CD8-positive, alpha-beta memory T cell (primary cell): Measurements from ENCODE around the gene KCNAB1. TPM values are rescaled to one million over a fixed set of nuclear protein-coding genes. Genes with fewer than 3 reads are reported as not detected.

Source experiments
- CTCF ChIA-PET: fragments of 350-600 bp; sonication (Branson Sonifier 250); formaldehyde crosslinking; loops from one replicate; lab custom pipeline; 2021; ENCODE audit warnings: antibody characterized with exemption; lab: Charles Lee
- POLR2A ChIA-PET: fragments of 350-600 bp; sonication (Branson Sonifier 250); formaldehyde crosslinking; loops from one replicate; lab custom pipeline; 2021; ENCODE audit warnings: antibody characterized with exemption; lab: Charles Lee
- DNase-seq, 5 donors: peaks; one replicate each; pipeline versions ENCODE4 v3.0.0 to v3.0.0-alpha.2; 2020 to 2022; ENCODE audit warnings: mixed read lengths in 1 of 5
- H3K27ac ChIP-seq: one replicate; pipeline ENCODE4 v1.7.0; 2013; ENCODE audit warnings: low read depth, mild to moderate bottlenecking, low read length, moderate library complexity
- H3K27me3 ChIP-seq: 2 replicates; pipeline ENCODE4 v1.7.0; 2013; ENCODE audit warnings: low read length, mild to moderate bottlenecking; ENCODE audit not compliant: insufficient read depth, poor library complexity, severe bottlenecking
- H3K36me3 ChIP-seq: 2 replicates; pipeline ENCODE4 v1.7.0; 2013; ENCODE audit warnings: mild to moderate bottlenecking, low read length, moderate library complexity; ENCODE audit not compliant: insufficient read depth
- H3K4me1 ChIP-seq: 2 replicates; pipeline ENCODE4 v1.7.0; 2013; ENCODE audit warnings: mild to moderate bottlenecking, low read length, moderate library complexity; ENCODE audit not compliant: insufficient read depth
- H3K4me3 ChIP-seq: 2 replicates; pipeline ENCODE4 v1.7.0; 2013; ENCODE audit warnings: mild to moderate bottlenecking, low read length
- H3K9me3 ChIP-seq: 2 replicates; pipeline ENCODE4 v1.7.0; 2013; ENCODE audit warnings: mild to moderate bottlenecking, low read length
- H3K27ac Mint-ChIP-seq, 8 donors: one replicate each; pipeline ENCODE4 v1.8.0; 2020 to 2021; ENCODE audit warnings: mixed read lengths in 8 of 8, mild to moderate bottlenecking in 6 of 8, inconsistent platforms in 3 of 8, moderate library complexity in 3 of 8
- H3K27me3 Mint-ChIP-seq, 2 donors: one replicate each; pipeline ENCODE4 v1.8.0; 2020 to 2021; ENCODE audit warnings: mixed read lengths in 2 of 2, mild to moderate bottlenecking in 1 of 2, moderate library complexity in 1 of 2
- H3K36me3 Mint-ChIP-seq, 3 donors: one replicate each; pipeline ENCODE4 v1.8.0; 2020 to 2021; ENCODE audit warnings: mixed read lengths in 3 of 3, inconsistent platforms in 1 of 3, mild to moderate bottlenecking in 1 of 3
- H3K4me1 Mint-ChIP-seq, 3 donors: one replicate each; pipeline ENCODE4 v1.8.0; 2020 to 2021; ENCODE audit warnings: mixed read lengths in 3 of 3, inconsistent platforms in 1 of 3, mild to moderate bottlenecking in 1 of 3
- H3K4me3 Mint-ChIP-seq, 7 donors: one replicate each; pipeline ENCODE4 v1.8.0; 2020 to 2021; ENCODE audit warnings: mixed read lengths in 7 of 7, mild to moderate bottlenecking in 6 of 7, moderate library complexity in 4 of 7, inconsistent platforms in 2 of 7
- H3K9me3 Mint-ChIP-seq, 5 donors: one replicate each; pipeline ENCODE4 v1.8.0; 2020 to 2022; ENCODE audit warnings: mixed read lengths in 5 of 5, mild to moderate bottlenecking in 3 of 5, moderate library complexity in 2 of 5, inconsistent platforms in 1 of 5
- polyA plus RNA-seq: library from polyadenylated mRNA; unstranded; fragments of 300-500 nt; fragmentation: Illumina TruSeq; gene quantifications from one replicate; pipeline ENCODE4 v1.2.3, GENCODE V29; 2021
- total RNA-seq, 2 experiments: library from RNA; stranded (reverse); gene quantifications; one replicate each; pipeline ENCODE4 v1.2.3, GENCODE V29; 2021

Gene KCNAB1
- total and polyA plus RNA-seq, 3 experiments from 2014 or later, result 0.32 TPM; not detected in 2

- Histone ChIP-seq H3K4me3 (no peak overlapping the region), H3K9me3 (no peaks in the 10 kb centered on the region), H3K27me3 (no peaks in the 10 kb centered on the region), H3K36me3 (no peaks in the 10 kb centered on the region), H3K27ac (no peak overlapping the region), H3K4me1 (no peaks in the 10 kb centered on the region)
- H3K27ac Mint-ChIP-seq, result no peak overlapping the region
- ChIA-PET POLR2A (no interaction called here), CTCF (no interaction called here)
- H3K9me3 Mint-ChIP-seq, result no peaks in the 10 kb centered on the region
- no peaks in the 10 kb centered on the region for H3K4me1 Mint-ChIP-seq
- DNase-seq, result no peak
- no peak overlapping the region for H3K4me3 Mint-ChIP-seq
- H3K36me3 Mint-ChIP-seq, result no peaks in the 10 kb centered on the region
- peaks cover 10 to 24% of the 10 kb centered on the region in 2 donors for H3K27me3 Mint-ChIP-seq
Measured at GRCh38 chr3:156332304-156332703, 211.9 kb downstream of the KCNAB1 start.

GRCh38 chr3:156334841-156335545 lies 214.6 kb downstream of the KCNAB1 start:
- peaks cover 0 to 2% (median 0%) of the 10 kb centered on the region in 5 donors for H3K9me3 Mint-ChIP-seq
- H3K27ac Mint-ChIP-seq, result no peak overlapping the region
- Histone ChIP-seq H3K4me1 (no peaks in the 10 kb centered on the region), H3K27me3 (no peaks in the 10 kb centered on the region), H3K36me3 (no peaks in the 10 kb centered on the region), H3K4me3 (no peak overlapping the region), H3K9me3 (no peaks in the 10 kb centered on the region), H3K27ac (no peak overlapping the region)
- H3K36me3 Mint-ChIP-seq, result no peaks in the 10 kb centered on the region
- H3K4me1 Mint-ChIP-seq, result no peaks in the 10 kb centered on the region
- no peak overlapping the region for H3K4me3 Mint-ChIP-seq
- ChIA-PET CTCF (no interaction called here), POLR2A (no interaction called here)
- DNase-seq, result no peak
- H3K27me3 Mint-ChIP-seq, result peaks cover 2 to 31% of the 10 kb centered on the region in 2 donors

- no peaks in the 10 kb centered on the region for H3K4me1 Mint-ChIP-seq
- H3K4me1 ChIP-seq, result no peaks in the 10 kb centered on the region
- no peak overlapping the region for H3K27ac ChIP-seq
- no peaks in the 10 kb centered on the region for H3K9me3 ChIP-seq
- ChIA-PET POLR2A (no interaction called here), CTCF (no interaction called here)
- H3K4me3 ChIP-seq, result no peak overlapping the region
- H3K27me3 ChIP-seq, result no peaks in the 10 kb centered on the region
- H3K36me3 Mint-ChIP-seq, result no peaks in the 10 kb centered on the region
- DNase-seq, result no peak
- peaks cover 0 to 2% (median 0%) of the 10 kb centered on the region in 5 donors for H3K9me3 Mint-ChIP-seq
- no peak overlapping the region for H3K27ac Mint-ChIP-seq
- no peaks in the 10 kb centered on the region for H3K36me3 ChIP-seq
- H3K27me3 Mint-ChIP-seq, result peaks cover 8 to 47% of the 10 kb centered on the region in 2 donors
- no peak overlapping the region for H3K4me3 Mint-ChIP-seq
Measured at GRCh38 chr3:156339491-156339890, 219.1 kb downstream of the KCNAB1 start.

GRCh38 chr3:156341332-156341731 lies 221.0 kb downstream of the KCNAB1 start:
- no peak for DNase-seq
- H3K9me3 Mint-ChIP-seq, result peaks cover 0 to 2% (median 0%) of the 10 kb centered on the region in 5 donors
- no peaks in the 10 kb centered on the region for H3K36me3 ChIP-seq
- CTCF ChIA-PET, result no interaction called here
- H3K9me3 ChIP-seq, result no peaks in the 10 kb centered on the region
- H3K27me3 Mint-ChIP-seq, result peaks cover 6 to 46% of the 10 kb centered on the region in 2 donors
- H3K4me1 ChIP-seq, result no peaks in the 10 kb centered on the region
- no peaks in the 10 kb centered on the region for H3K36me3 Mint-ChIP-seq
- no peak overlapping the region for H3K4me3 ChIP-seq
- H3K27me3 ChIP-seq, result no peaks in the 10 kb centered on the region
- POLR2A ChIA-PET, result no interaction called here
- no peak overlapping the region for H3K27ac ChIP-seq
- no peak overlapping the region for H3K4me3 Mint-ChIP-seq
- no peak overlapping the region for H3K27ac Mint-ChIP-seq
- no peaks in the 10 kb centered on the region for H3K4me1 Mint-ChIP-seq

GRCh38 chr3:156341831-156342416 lies 221.5 kb downstream of the KCNAB1 start:
- Mint-ChIP-seq H3K4me1 (no peaks in the 10 kb centered on the region), H3K4me3 (no peak overlapping the region), H3K27me3 (peaks cover 6 to 46% of the 10 kb centered on the region in 2 donors), H3K27ac (no peak overlapping the region), H3K9me3 (peaks cover 0 to 2% (median 0%) of the 10 kb centered on the region in 5 donors), H3K36me3 (no peaks in the 10 kb centered on the region)
- DNase-seq, result no peak
- H3K4me1 ChIP-seq, result no peaks in the 10 kb centered on the region
- H3K27ac ChIP-seq, result no peak overlapping the region
- no peaks in the 10 kb centered on the region for H3K27me3 ChIP-seq
- no peaks in the 10 kb centered on the region for H3K9me3 ChIP-seq
- ChIA-PET CTCF (no interaction called here), POLR2A (no interaction called here)
- H3K36me3 ChIP-seq, result no peaks in the 10 kb centered on the region
- H3K4me3 ChIP-seq, result no peak overlapping the region

- ChIA-PET CTCF (no interaction called here), POLR2A (no interaction called here)
- peaks cover 0 to 2% (median 0%) of the 10 kb centered on the region in 5 donors for H3K9me3 Mint-ChIP-seq
- H3K27me3 ChIP-seq, result no peaks in the 10 kb centered on the region
- no peaks in the 10 kb centered on the region for H3K9me3 ChIP-seq
- H3K36me3 ChIP-seq, result no peaks in the 10 kb centered on the region
- no peak overlapping the region for H3K27ac ChIP-seq
- H3K4me3 ChIP-seq, result no peak overlapping the region
- H3K4me3 Mint-ChIP-seq, result no peak overlapping the region
- no peak overlapping the region for H3K27ac Mint-ChIP-seq
- no peaks in the 10 kb centered on the region for H3K4me1 ChIP-seq
- no peaks in the 10 kb centered on the region for H3K36me3 Mint-ChIP-seq
- H3K27me3 Mint-ChIP-seq, result peaks cover 6 to 35% of the 10 kb centered on the region in 2 donors
- DNase-seq, result no peak
- no peaks in the 10 kb centered on the region for H3K4me1 Mint-ChIP-seq
Measured at GRCh38 chr3:156344215-156344614, 223.8 kb downstream of the KCNAB1 start.

- Mint-ChIP-seq H3K4me3 (no peak overlapping the region), H3K9me3 (no peaks in the 10 kb centered on the region), H3K27ac (no peak overlapping the region), H3K36me3 (no peaks in the 10 kb centered on the region), H3K4me1 (no peaks in the 10 kb centered on the region), H3K27me3 (peaks cover 0 to 8% of the 10 kb centered on the region in 2 donors)
- ChIA-PET CTCF (no interaction called here), POLR2A (no interaction called here)
- Histone ChIP-seq H3K4me3 (no peak overlapping the region), H3K27me3 (no peaks in the 10 kb centered on the region), H3K36me3 (no peaks in the 10 kb centered on the region), H3K9me3 (no peaks in the 10 kb centered on the region), H3K27ac (no peak overlapping the region), H3K4me1 (no peaks in the 10 kb centered on the region)
- no peak for DNase-seq
Measured at GRCh38 chr3:156349111-156349510, 228.7 kb downstream of the KCNAB1 start.

- H3K9me3 Mint-ChIP-seq, result no peaks in the 10 kb centered on the region
- no peak overlapping the region for H3K27ac ChIP-seq
- no peak overlapping the region for H3K27ac Mint-ChIP-seq
Measured at GRCh38 chr3:156349978-156350377, 229.6 kb downstream of the KCNAB1 start.

More at GRCh38 chr3:156349978-156350377, 229.6 kb downstream of the KCNAB1 start:
- no peaks in the 10 kb centered on the region for H3K4me1 Mint-ChIP-seq
- ChIA-PET CTCF (no interaction called here), POLR2A (no interaction called here)
- Histone ChIP-seq H3K4me3 (no peak overlapping the region), H3K36me3 (no peaks in the 10 kb centered on the region), H3K27me3 (no peaks in the 10 kb centered on the region), H3K4me1 (no peaks in the 10 kb centered on the region), H3K9me3 (no peaks in the 10 kb centered on the region)
- DNase-seq, result no peak
- H3K27me3 Mint-ChIP-seq, result peaks cover 0 to 4% of the 10 kb centered on the region in 2 donors
- no peak overlapping the region for H3K4me3 Mint-ChIP-seq
- H3K36me3 Mint-ChIP-seq, result no peaks in the 10 kb centered on the region
